Non-pigmented ciliary epithelial cell (primary cell): ENCODE measurements around the gene LILRA6.
"Not testable (repeated sequence)": the region's sequence is repeated elsewhere in the genome, so short reads cannot be mapped to it uniquely, and the experiment has no call there.

Experiments
- DNase-seq: peaks from one replicate; pipeline ENCODE4 v3.0.0-alpha.2; 2010; ENCODE audit warnings: low read depth

The LILRA6 gene

GRCh38 chr19:54207983-54208783 lies 34.4 kb downstream of the LILRA6 start:
- peak; percentile 80 for DNase-seq

DNA sequence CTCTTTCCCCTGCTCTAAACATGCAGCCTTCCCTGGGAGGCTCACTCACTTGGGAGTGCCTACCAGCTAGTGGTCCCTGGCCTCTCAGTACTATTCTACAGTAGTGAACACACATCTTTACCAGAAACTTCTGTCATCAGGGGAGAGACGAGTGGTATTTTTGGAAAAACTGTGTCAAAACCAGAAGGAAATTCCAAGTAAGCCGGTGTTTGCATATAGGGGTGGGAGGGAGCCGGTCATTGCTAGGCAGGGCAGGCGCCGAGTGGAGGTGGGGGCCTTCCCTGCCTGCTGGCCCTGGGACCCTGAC lies 35.0 kb downstream of the LILRA6 start:
- DNase-seq: no peak

DNA sequence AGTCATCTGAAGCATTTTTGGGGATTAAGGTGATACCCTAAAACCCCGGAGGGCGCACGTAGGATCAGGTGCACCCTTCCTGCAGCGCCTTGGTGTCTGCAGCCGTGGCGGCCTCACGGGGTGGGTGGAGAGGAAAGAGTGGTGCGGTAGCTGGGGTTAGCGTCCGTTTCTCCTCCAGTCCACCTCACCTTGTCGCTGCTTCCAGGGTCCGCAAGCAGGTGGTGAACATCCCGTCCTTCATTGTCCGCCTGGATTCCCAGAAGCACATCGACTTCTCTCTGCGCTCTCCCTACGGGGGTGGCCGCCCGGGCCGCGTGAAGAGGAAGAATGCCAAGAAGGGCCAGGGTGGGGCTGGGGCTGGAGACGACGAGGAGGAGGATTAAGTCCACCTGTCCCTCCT lies 35.4 kb downstream of the LILRA6 start:
- DNase-seq: not testable (repeated sequence)

DNA sequence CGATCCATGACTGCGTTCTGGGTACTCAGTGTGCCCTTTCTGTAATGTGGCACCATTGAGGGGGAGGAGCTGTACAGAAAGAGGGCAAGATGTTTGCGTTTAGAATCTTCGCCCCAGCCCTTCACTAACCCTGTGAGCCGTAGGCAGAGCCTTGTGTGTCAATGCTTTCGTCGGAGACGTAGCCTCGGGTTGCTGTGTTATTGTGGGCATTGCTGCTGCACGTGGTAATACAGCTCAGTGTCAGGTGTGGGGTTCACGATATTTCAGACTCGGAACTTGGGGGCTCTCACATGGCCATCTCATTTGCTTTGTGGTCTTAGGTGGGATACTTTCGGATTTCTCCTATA lies 35.8 kb downstream of the LILRA6 start:
- no peak for DNase-seq

GRCh38 chr19:54206030-54206830 lies 36.4 kb downstream of the LILRA6 start:
- DNase-seq: no peak

- no peak for DNase-seq
Observed at GRCh38 chr19:54204767-54205468, 37.7 kb downstream of the LILRA6 start.

- DNase-seq: no peak
Observed at GRCh38 chr19:54203151-54203611, 39.4 kb downstream of the LILRA6 start.

DNA sequence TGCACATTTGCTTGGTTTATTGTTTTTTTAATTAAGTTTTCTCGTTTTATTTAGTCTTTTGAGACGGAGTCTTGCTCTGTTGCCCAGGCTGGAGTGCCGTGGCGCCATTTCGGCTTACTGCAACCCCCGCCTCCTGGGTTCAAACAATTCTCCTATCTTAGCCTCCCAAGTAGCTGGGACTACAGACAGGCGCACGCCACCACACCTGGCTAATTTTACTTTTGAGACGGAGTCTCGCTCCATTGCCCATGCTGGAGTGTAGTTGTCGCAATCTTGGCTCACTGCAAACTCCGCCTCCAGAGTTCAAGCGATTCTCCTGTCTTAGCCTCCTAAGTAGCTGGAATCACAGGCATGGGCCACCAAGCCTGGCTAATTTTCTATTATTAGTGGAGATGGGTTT lies 40.6 kb downstream of the LILRA6 start:
- DNase-seq: no peak

GRCh38 chr19:54201172-54201701 lies 41.4 kb downstream of the LILRA6 start:
- no peak for DNase-seq

- no peak for DNase-seq
Observed at GRCh38 chr19:54199401-54199800, 43.2 kb downstream of the LILRA6 start.

DNA sequence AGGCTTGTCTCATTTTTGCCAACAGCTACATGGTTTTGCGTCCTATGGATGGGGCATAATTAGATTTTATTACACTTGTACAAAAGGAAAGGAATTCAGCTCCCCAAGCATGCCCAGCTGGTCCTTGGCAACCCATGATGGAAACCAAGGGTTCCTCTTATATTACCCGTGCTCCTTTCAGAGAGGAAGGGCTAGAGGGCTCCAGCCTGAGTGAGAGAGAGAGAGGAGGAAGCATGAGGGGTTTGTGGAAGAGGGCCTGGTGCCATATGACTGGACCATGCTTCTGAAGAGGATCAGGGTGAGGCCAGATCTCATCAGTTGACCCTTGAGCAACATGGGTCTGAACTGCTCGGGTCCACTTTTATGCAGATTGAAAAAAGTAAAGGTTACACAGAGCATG lies 45.5 kb downstream of the LILRA6 start:
- DNase-seq: no peak

- no peak for DNase-seq
Observed at GRCh38 chr19:54196536-54196935, 46.1 kb downstream of the LILRA6 start.

DNA sequence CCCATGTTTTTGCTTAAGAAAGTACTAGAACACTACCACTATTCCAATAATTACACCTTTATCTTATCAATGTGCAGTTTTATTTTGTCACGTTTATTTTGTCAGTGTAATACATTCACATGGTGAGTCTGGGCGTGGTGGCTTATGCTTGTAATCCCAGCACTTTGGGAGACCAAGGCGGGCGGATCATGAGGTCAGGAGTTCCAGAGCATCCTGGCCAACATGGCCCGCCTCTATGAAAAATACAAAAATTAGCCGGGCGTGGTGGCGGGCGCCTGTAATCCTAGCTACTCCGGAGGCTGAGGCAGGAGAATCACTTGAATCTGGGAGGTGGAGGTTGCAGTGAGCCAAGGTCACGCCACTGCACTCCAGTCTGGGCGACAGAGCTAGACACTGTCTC lies 48.1 kb downstream of the LILRA6 start:
- not testable (repeated sequence) for DNase-seq

DNA sequence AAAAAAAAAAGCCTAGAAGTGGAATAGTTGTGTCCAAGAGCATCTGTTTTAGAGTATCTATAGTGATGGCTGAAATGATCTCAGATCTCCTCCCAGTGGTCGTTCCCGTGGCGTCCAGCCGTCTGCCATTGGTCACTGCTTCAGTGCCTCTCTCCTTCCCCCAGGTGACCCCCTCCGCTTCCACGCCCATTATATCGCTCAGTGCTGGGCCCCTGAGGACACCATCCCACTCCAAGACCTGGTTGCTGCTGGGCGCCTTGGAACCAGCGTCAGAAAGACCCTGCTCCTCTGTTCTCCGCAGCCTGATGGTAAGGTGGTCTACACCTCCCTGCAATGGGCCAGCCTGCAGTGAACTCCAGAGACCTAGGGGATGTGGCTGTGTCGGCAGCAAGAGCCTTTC lies 49.6 kb downstream of the LILRA6 start:
- no peak for DNase-seq

- no peak for DNase-seq
Observed at GRCh38 chr19:54191811-54192453, 50.7 kb downstream of the LILRA6 start.

DNA sequence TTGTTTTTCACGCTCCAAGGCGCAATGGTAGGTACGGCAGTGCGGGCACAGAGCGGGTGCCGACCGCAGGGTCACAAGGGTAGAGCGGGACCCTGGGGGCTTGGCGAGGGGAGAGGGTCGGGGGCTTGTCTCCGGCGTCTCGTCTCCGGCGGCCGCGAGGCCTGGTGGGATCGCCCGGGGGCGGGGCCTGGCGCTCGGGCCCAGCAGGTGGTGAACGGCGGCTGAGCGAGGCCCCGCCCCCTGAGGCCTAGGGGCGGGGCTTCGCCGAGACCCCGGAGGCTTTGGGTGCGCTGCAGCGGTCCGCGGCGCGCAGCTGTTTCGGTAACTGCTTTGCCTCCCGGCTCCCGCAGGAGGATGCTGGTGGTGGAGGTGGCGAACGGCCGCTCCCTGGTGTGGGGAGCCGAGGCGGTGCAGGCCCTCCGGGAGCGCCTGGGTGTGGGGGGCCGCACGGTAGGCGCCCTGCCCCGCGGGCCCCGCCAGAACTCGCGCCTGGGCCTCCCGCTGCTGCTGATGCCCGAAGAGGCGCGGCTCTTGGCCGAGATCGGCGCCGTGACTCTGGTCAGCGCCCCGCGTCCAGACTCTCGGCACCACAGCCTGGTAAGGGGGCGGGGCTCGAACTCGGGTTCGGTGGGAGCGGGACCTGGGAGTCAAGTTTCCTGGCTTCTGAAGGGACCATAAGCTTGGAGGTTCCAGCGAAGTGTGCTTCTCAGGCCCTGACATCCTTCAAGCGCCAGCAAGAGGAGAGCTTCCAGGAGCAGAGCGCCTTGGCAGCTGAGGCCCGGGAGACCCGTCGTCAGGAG lies 51.4 kb downstream of the LILRA6 start, which contains the start of gene TSEN34:
TSS of gene TSEN34 (plus strand) at position 298 of the 800 bp plus-strand sequence. CDS start at position 355, 57 bp downstream.
- DNase-seq: no peak

DNA sequence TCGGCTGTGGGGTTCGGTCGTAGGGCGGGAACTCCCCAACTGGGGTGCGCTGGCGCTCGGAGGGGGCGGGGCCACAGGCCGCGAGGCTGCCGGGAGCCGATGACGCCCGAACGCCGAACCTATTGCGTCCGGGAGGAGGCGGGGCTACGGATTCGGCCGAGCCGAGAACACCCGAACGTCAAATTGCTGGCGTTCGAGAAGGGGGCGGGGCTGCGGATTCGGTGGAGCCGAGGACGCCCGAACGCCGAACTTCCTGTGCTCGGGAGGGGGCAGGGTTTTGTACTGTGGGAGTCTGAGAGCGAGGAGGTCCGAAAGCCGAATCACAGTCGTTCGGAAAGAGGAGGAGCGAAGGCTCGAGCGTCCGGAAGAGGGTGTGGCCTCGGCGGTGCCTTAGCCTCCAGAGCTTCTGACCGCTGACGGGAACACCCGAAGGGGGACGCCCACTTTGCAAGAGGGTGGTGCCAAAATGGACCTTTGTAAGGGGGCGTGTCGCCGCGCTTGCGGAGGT lies 52.0 kb downstream of the LILRA6 start:
- DNase-seq: peak; percentile 98

DNA sequence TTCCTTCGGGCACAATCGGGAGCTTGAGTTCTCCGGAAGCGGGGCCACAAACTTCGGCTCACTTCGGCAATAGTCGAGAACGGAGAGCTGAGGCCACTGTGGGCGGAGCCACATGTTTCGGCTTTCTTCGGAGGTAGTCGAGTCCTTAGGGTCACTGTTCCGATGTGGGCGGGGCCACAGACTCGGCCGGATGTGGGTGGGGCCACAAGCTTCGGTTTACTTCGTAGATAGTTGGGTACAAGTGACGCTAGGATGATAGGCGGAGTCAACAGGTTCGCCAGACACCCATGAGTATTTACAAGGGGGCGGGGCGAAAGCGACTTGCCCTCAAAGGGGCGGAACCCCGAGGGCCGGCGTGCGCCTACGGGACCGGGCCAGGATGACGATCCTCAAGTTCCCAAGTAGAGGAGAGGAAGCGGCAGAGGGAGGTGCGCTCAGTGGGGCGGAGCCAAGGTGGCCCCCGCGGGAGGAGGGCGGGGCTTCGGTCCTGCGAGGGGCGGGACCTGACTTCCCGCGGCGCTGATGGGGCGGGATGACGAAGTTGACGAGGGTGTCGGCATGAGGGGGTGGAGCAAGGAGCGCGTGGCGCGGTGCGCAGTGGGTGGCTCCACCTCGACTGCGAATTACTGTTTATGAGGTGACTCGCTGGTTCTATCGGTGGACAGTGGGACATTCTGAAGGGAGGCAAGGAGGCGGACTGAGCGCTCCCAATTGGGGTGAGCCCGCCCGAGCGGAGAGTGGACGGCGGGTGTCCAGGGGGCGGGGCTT lies 52.7 kb downstream of the LILRA6 start:
- DNase-seq: peak; percentile 100

DNA sequence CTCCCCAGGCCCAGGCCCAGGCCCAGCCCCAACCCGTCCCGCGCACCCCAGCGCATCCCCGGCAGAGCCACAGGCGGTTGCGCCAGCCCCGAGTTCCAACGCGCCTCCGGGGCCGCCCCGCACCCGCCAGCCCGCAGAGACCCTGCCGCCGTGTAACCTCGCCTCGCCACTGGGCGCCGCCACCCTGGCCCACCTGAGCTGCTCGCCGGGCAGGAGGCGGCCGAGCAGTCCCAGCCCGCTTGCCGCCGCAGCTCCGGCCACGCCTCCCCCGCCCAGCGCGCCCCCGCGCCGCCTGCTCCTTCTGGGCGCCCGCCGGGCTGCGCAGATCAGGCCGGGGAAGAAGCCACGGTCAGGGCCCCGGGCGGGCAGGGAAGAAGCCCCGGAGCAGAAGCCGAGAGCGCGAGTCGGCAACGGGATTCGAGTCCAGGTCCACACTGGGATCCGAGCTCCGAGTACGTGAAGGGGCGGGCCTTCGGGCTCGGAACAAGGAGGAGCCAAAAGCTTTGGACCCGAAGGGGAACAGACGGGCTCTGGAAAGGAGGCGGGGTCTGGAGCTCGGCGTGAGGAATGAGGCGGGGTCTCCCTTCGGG lies 53.4 kb downstream of the LILRA6 start, which contains the start of gene MBOAT7:
TSS of gene MBOAT7 (minus strand) at position 436 of the 590 bp plus-strand sequence. CDS start 1,072 bp downstream, outside the sequence.
- no peak for DNase-seq
